ENCODE measurements around the gene AIF1.

Gene AIF1

GRCh38 chr6:31636698-31637596 lies 21.9 kb downstream of the AIF1 start:
- no peak for ATAC-seq
- TF ChIP-seq OSR1 (CRISPR knock-in tag; IDR thresholded peaks at IDR 0.05), result no peak
- no peak for TF ChIP-seq PATZ1 (CRISPR knock-in tag; IDR thresholded peaks at IDR 0.05; ENCODE audit: borderline replicate concordance)
- TF ChIP-seq ARNTL (CRISPR knock-in tag; IDR thresholded peaks at IDR 0.05; ENCODE audit: borderline replicate concordance, low read depth), result no peak
- no peak for TF ChIP-seq CREB5 (CRISPR knock-in tag; IDR thresholded peaks at IDR 0.05; ENCODE audit: low read depth)
- no peak for TF ChIP-seq ZC3H10 (CRISPR knock-in tag; IDR thresholded peaks at IDR 0.05)
- TF ChIP-seq POU6F1 (CRISPR knock-in tag; IDR thresholded peaks at IDR 0.05; ENCODE audit: borderline replicate concordance, low read depth), result no peak
- no peak for TF ChIP-seq RARB (CRISPR knock-in tag; IDR thresholded peaks at IDR 0.05)
- TF ChIP-seq TCF4 (CRISPR knock-in tag; IDR thresholded peaks at IDR 0.05; ENCODE audit: borderline replicate concordance), result no peak
- TF ChIP-seq ESRRG (CRISPR knock-in tag; IDR thresholded peaks at IDR 0.05), result no peak
- no peak for TF ChIP-seq TOX (CRISPR knock-in tag; IDR thresholded peaks at IDR 0.05; ENCODE audit: borderline replicate concordance)
- TF ChIP-seq CSRNP3 (CRISPR knock-in tag; IDR thresholded peaks at IDR 0.05), result no peak
- TF ChIP-seq SNAI2 (CRISPR knock-in tag; IDR thresholded peaks at IDR 0.05), result no peak
- no peak for TF ChIP-seq ZFP3 (CRISPR knock-in tag; IDR thresholded peaks at IDR 0.05)
- TF ChIP-seq ISL1 (CRISPR knock-in tag; IDR thresholded peaks at IDR 0.05), result no peak
- no peak for TF ChIP-seq GLIS3 (CRISPR knock-in tag; IDR thresholded peaks at IDR 0.05)

- ATAC-seq, result no peak; the same call in 2 of the 3 replicates
- TF ChIP-seq PATZ1 (CRISPR knock-in tag; IDR thresholded peaks at IDR 0.05; ENCODE audit: borderline replicate concordance) (no peak), CREB5 (CRISPR knock-in tag; IDR thresholded peaks at IDR 0.05; ENCODE audit: low read depth) (no peak), TSHZ2 (CRISPR knock-in tag; IDR thresholded peaks at IDR 0.05) (no peak), RARB (CRISPR knock-in tag; IDR thresholded peaks at IDR 0.05) (no peak), ZNF565 (CRISPR knock-in tag; conservative IDR thresholded peaks at IDR 0.05; ENCODE audit: low read depth) (no peak), TOX (CRISPR knock-in tag; IDR thresholded peaks at IDR 0.05; ENCODE audit: borderline replicate concordance) (no peak), PPARA (CRISPR knock-in tag; IDR thresholded peaks at IDR 0.05; ENCODE audit: borderline replicate concordance) (no peak), ZFP30 (CRISPR knock-in tag; IDR thresholded peaks at IDR 0.05) (no peak), POU6F1 (CRISPR knock-in tag; IDR thresholded peaks at IDR 0.05; ENCODE audit: borderline replicate concordance, low read depth) (no peak), CSDC2 (CRISPR knock-in tag; IDR thresholded peaks at IDR 0.05) (no peak), ZNF70 (CRISPR knock-in tag; IDR thresholded peaks at IDR 0.05) (no peak), ZNF8 (CRISPR knock-in tag; IDR thresholded peaks at IDR 0.05) (no peak), TCF4 (CRISPR knock-in tag; IDR thresholded peaks at IDR 0.05; ENCODE audit: borderline replicate concordance) (no peak), CSRNP3 (CRISPR knock-in tag; IDR thresholded peaks at IDR 0.05) (no peak), ZFP3 (CRISPR knock-in tag; IDR thresholded peaks at IDR 0.05) (no peak), ESRRG (CRISPR knock-in tag; IDR thresholded peaks at IDR 0.05) (no peak)
Observed at GRCh38 chr6:31639043-31639442, 24.0 kb downstream of the AIF1 start.

Data from SK-N-SH treated with all-trans-retinoic acid at 6 μM for 48 hours (cell line).